ENCODE data around the gene UNC13A.
"Not testable (repeated sequence)": the region's sequence is repeated elsewhere in the genome, so short reads cannot be mapped to it uniquely, and the experiment has no call there.

UNC13A gene

GRCh38 chr19:17599780-17600179, 88.4 kb downstream of the UNC13A start:
- no peak for DNase-seq

- DNase-seq, result no peak
Observed at GRCh38 chr19:17598953-17599352, 89.2 kb downstream of the UNC13A start.

GRCh38 chr19:17598063-17598462, 90.1 kb downstream of the UNC13A start:
- DNase-seq, result not testable (repeated sequence)

GRCh38 chr19:17594296-17594695, 93.9 kb downstream of the UNC13A start:
- DNase-seq, result not testable (repeated sequence)

- no peak for DNase-seq
Observed at GRCh38 chr19:17590866-17591265, 97.3 kb downstream of the UNC13A start.

GRCh38 chr19:17585395-17585794, 102.8 kb downstream of the UNC13A start:
- not testable (repeated sequence) for DNase-seq

GRCh38 chr19:17584132-17584531, 104.0 kb downstream of the UNC13A start:
- DNase-seq, result no peak

GRCh38 chr19:17582613-17583012, 105.5 kb downstream of the UNC13A start:
- DNase-seq, result no peak

- no peak for DNase-seq
Observed at GRCh38 chr19:17581211-17581874, 106.8 kb downstream of the UNC13A start.

- DNase-seq, result no peak
Observed at GRCh38 chr19:17580470-17581144, 107.5 kb downstream of the UNC13A start.

- DNase-seq, result peak; percentile 31
Observed at GRCh38 chr19:17579661-17580244, 108.4 kb downstream of the UNC13A start.

GRCh38 chr19:17577457-17578097, 110.6 kb downstream of the UNC13A start:
- DNase-seq, result no peak

GRCh38 chr19:17576758-17577456, 111.2 kb downstream of the UNC13A start:
- DNase-seq, result peak; percentile 53

- DNase-seq, result no peak
Observed at GRCh38 chr19:17575871-17576757, 112.0 kb downstream of the UNC13A start.

- DNase-seq, result no peak
Observed at GRCh38 chr19:17572638-17573037, 115.5 kb downstream of the UNC13A start.

- no peak for DNase-seq
Observed at GRCh38 chr19:17570791-17571190, 117.4 kb downstream of the UNC13A start.

GRCh38 chr19:17570291-17570690, 117.9 kb downstream of the UNC13A start:
- DNase-seq, result not testable (repeated sequence)

GRCh38 chr19:17567940-17568339, 120.2 kb downstream of the UNC13A start:
- no peak for DNase-seq

GRCh38 chr19:17565611-17566010, 122.5 kb downstream of the UNC13A start:
- no peak for DNase-seq

GRCh38 chr19:17564781-17565180, 123.4 kb downstream of the UNC13A start:
- DNase-seq, result no peak

GRCh38 chr19:17562561-17562960, 125.6 kb downstream of the UNC13A start:
- DNase-seq, result no peak

GRCh38 chr19:17562097-17562496, 126.1 kb downstream of the UNC13A start:
- DNase-seq, result no peak

Data from NCI-H1048 (cell line).